Caki2 (cell line): ENCODE results near the gene PARM1. TPM values are rescaled to one million over a fixed set of nuclear protein-coding genes. Genes with fewer than 3 reads are reported as not detected.

Experiments
- total RNA-seq: library from RNA; depleted of rRNA; stranded (reverse); fragments of >200 nt; shearing (Covaris generic); gene quantifications from 2 replicates; pipeline ENCODE4 v1.2.3, GENCODE V29; 2014; ENCODE audit warnings: low replicate concordance; rRNA removed

PARM1 gene
- total RNA-seq, 1 experiment from 2014 or later, result 0.10 TPM

Other genes starting within 250 kb of the PARM1 start
- gene BTC, start 138.6 kb upstream of the PARM1 start, total RNA-seq, result 0.61 and 4.5 TPM in 2 replicates